Sigmoid colon (tissue), 7 donors: ENCODE data around the gene SPACA7. TPM values are rescaled to one million over a fixed set of nuclear protein-coding genes. Genes with fewer than 3 reads are reported as not detected.
A peak's percentile ranks its signal among the peaks of the same experiment; 100 is the strongest.

ENCODE experiments used
- DNase-seq: peaks from one replicate; pipeline ENCODE4 v3.0.0-alpha.2; 2019
- H3K27ac ChIP-seq, 4 donors: fragments of 200-600 bp; sonication (generic); one replicate each; pipeline ENCODE4 v1.5.1; 2016 to 2019; ENCODE audit warnings: mild to moderate bottlenecking in 1 of 4
- H3K27me3 ChIP-seq, 3 donors: fragments of 200-600 bp; sonication (generic); one replicate each; pipeline ENCODE4 v1.5.1; 2019; ENCODE audit warnings: mild to moderate bottlenecking in 1 of 3
- H3K36me3 ChIP-seq, 4 donors: fragments of 200-600 bp; sonication (generic); one replicate each; pipeline ENCODE4 v1.5.1; 2016 to 2019
- H3K4me1 ChIP-seq, 4 donors: fragments of 200-600 bp; sonication (generic); one replicate each; pipeline ENCODE4 v1.5.1; 2017 to 2019
- H3K4me3 ChIP-seq, 4 donors: fragments of 200-600 bp; sonication (generic); one replicate each; pipeline ENCODE4 v1.5.1; 2017 to 2019; ENCODE audit warnings: mild to moderate bottlenecking in 2 of 4, moderate library complexity in 1 of 4
- H3K9me3 ChIP-seq, 4 donors: fragments of 200-600 bp in 3 of 4; sonication (generic) in 3 of 4; one replicate each; pipeline versions ENCODE4 v1.5.1 to v1.6.1; 2013 to 2019
- CTCF ChIP-seq, 4 experiments: fragments of 450-650 bp in 3 of 4; fragments of 200-600 bp in 1 of 4; IDR thresholded peaks; one replicate each; pipeline ENCODE4 v1.5.1; 2016 to 2019; ENCODE audit warnings: antibody characterized with exemption in 4 of 4, mild to moderate bottlenecking in 3 of 4, moderate library complexity in 2 of 4
- EP300 ChIP-seq, 4 donors: sonication (generic); formaldehyde crosslinking; IDR thresholded peaks; one replicate each; pipeline ENCODE4 v1.6.1; 2017; ENCODE audit warnings: antibody characterized with exemption in 4 of 4
- POLR2A ChIP-seq, 2 donors: fragments of 450-650 bp; IDR thresholded peaks; one replicate each; pipeline ENCODE4 v1.6.1; 2016; ENCODE audit warnings: antibody characterized with exemption in 2 of 2, mild to moderate bottlenecking in 2 of 2, moderate library complexity in 2 of 2
- POLR2AphosphoS5 ChIP-seq, 4 donors: sonication (generic); formaldehyde crosslinking; IDR thresholded peaks; one replicate each; pipeline ENCODE4 v1.6.1; 2017; ENCODE audit warnings: antibody characterized with exemption in 4 of 4
- WGBS, 2 donors: extraction: QIAGEN DNeasy Blood & Tissue Kit; methylation state at CpG; one replicate each; pipeline ENCODE4 v1.1.7; 2013; 5-methylcytosine and 5-hydroxymethylcytosine counted together
- intact Hi-C: fragments of 100-400 bp; cut with DNase I; formaldehyde crosslinking; loops from one replicate; pipeline ENCODE4 v1.15.1; 2023
- polyA plus RNA-seq, 3 donors: library from polyadenylated mRNA; stranded (reverse); fragments of 200-250 nt; gene quantifications; one replicate each; pipeline ENCODE4 v1.2.3, GENCODE V29; 2013
- total RNA-seq, 4 donors: library from RNA; depleted of rRNA; stranded (reverse); fragments of >200 nt; gene quantifications; one replicate each; pipeline ENCODE4 v1.1.0, GENCODE V29; 2016
- donor health status: healthy with polysubstance abuse.
- donor health status: Bipolar disorder and iron deficiency.
- donor health status: healthy.

SPACA7 gene
- total and polyA plus RNA-seq, 7 donors, result not detected

- no peak for TF ChIP-seq POLR2AphosphoS5 (IDR thresholded peaks at IDR 0.05)
- no peak for TF ChIP-seq CTCF (IDR thresholded peaks at IDR 0.05)
- no peak for TF ChIP-seq EP300 (IDR thresholded peaks at IDR 0.05)
- TF ChIP-seq POLR2A (IDR thresholded peaks at IDR 0.05), result no peak
- H3K36me3 ChIP-seq, result no peaks in the 10 kb centered on the region
- H3K4me1 ChIP-seq, result peaks cover 0 to 9% (median 2%) of the 10 kb centered on the region in 4 donors
- no peak overlapping the region for H3K27ac ChIP-seq
- 78 to 83% methylated on average over 42 of the region's 42 CpGs for WGBS, 2 donors
- no peak overlapping the region for H3K4me3 ChIP-seq
- peaks cover 15 to 71% (median 38%) of the 10 kb centered on the region in 3 donors for H3K27me3 ChIP-seq
- no peaks in the 10 kb centered on the region for H3K9me3 ChIP-seq
- peak; percentile 48 for DNase-seq
- intact Hi-C loops, result loop anchor here (1.0 kb wide), 1 partner anchor 970 kb away; no protein-coding TSS in a partner anchor
These were observed 68.6 kb downstream of the SPACA7 start for GRCh38 chr13:112444416-112445399.

- H3K27me3 ChIP-seq, result peaks cover 15 to 66% (median 38%) of the 10 kb centered on the region in 3 donors
- H3K27ac ChIP-seq, result no peak overlapping the region
- no peaks in the 10 kb centered on the region for H3K9me3 ChIP-seq
- peaks cover 0 to 9% (median 2%) of the 10 kb centered on the region in 4 donors for H3K4me1 ChIP-seq
- H3K4me3 ChIP-seq, result no peak overlapping the region
- TF ChIP-seq POLR2AphosphoS5 (IDR thresholded peaks at IDR 0.05), result no peak
- TF ChIP-seq POLR2A (IDR thresholded peaks at IDR 0.05), result no peak
- TF ChIP-seq EP300 (IDR thresholded peaks at IDR 0.05), result no peak
- no peak for TF ChIP-seq CTCF (IDR thresholded peaks at IDR 0.05)
- 35 to 62% methylated on average over 31 of the region's 31 CpGs for whole genome bisulfite sequencing, 2 donors
- intact Hi-C loops, result no loop called here
- DNase-seq, result peak; percentile 51
- no peaks in the 10 kb centered on the region for H3K36me3 ChIP-seq
These were observed 69.5 kb downstream of the SPACA7 start for GRCh38 chr13:112445411-112446271.

- intact Hi-C loops, result no loop called here
- peaks cover 15 to 64% (median 37%) of the 10 kb centered on the region in 3 donors for H3K27me3 ChIP-seq
These were observed 70.2 kb downstream of the SPACA7 start for GRCh38 chr13:112446347-112446861.

More at GRCh38 chr13:112446347-112446861, 70.2 kb downstream of the SPACA7 start:
- Histone ChIP-seq H3K4me3 (no peak overlapping the region), H3K4me1 (peaks cover 0 to 9% (median 2%) of the 10 kb centered on the region in 4 donors), H3K27ac (no peak overlapping the region), H3K36me3 (no peaks in the 10 kb centered on the region), H3K9me3 (no peaks in the 10 kb centered on the region)
- no peak for TF ChIP-seq EP300 (IDR thresholded peaks at IDR 0.05)
- TF ChIP-seq POLR2A (IDR thresholded peaks at IDR 0.05), result no peak
- TF ChIP-seq POLR2AphosphoS5 (IDR thresholded peaks at IDR 0.05), result no peak
- no peak for TF ChIP-seq CTCF (IDR thresholded peaks at IDR 0.05)
- DNase-seq, result peak; percentile 40
- 69 to 75% methylated on average over 12 of the region's 12 CpGs for WGBS, 2 donors
